GM19328 (cell line): ENCODE data around the gene NF1.
"Not testable (repeated sequence)": the region's sequence is repeated elsewhere in the genome, so short reads cannot be mapped to it uniquely, and the experiment has no call there.

Experiments
- ATAC-seq: cut with Tn5 transposase; IDR thresholded peaks from one replicate; pipeline ENCODE4 v1.9.1; 2021; ENCODE audit warnings: mild to moderate bottlenecking, moderate library complexity; ENCODE audit not compliant: unreplicated experiment

Gene NF1

DNA sequence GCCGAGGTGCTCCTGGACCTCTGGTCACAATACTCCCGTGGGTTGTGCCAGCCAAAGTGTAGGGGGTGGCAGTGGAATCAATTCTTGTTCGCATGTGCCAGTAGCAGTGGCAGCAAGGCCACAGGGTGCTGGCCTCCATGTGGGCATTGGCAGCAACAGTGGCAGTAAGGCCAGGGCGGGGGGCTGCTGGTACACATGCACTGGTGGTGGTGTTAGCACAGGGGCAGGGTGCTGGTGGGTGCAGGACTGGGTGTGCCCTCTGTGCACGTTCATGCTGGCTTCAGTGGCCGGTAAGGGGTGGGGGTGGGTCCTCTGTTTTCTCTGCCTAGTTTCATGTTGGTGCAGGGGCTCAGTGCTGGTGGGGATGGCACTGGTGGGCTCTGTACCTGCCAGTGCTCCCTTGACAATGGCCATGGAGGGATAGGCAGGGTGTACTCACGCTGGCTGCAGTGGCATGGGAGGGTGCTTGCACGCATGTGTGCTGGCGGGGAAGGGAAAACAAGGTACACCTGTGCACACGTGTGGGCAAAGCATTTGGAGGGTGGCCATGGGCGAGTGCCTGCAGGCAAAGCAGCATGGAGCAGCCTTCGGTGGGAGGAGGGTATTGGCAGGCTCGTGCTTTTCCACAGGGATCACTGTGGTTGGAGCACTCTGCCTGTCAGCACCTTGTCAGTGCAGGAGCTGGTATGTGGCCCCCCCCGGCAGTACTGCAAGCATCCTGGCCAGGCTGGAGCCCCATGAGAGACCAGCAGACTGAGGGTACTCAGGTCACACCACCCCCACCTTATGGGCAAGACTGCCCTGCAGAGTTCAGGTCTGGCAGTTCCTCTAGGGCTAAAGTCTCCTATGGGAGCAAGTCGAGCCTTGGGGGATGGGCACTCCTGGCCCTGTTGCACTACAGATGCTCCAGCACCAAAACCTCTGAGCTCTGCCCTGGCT is 35.8 kb downstream of the NF1 start:
- no peak for ATAC-seq

- no peak for ATAC-seq
Observed at GRCh38 chr17:31131299-31131698, 36.5 kb downstream of the NF1 start.

DNA sequence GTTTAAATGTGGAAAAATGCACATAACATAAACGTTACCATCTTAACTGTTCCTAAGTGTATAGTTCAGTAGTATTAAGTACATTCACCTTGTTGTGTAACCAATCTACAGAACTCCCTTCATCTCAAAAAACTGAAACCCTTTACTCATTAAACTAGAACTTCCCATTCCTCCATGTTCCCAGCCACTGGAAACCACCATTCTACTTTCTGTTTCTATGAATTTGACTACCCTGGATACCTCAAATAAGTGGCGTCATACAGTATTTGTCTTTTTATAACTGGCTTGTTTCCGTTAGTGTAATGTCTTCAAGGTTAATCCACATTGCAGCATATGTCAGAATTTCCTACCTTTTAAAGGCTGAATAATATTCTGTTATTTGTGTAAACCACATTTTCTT is 38.2 kb downstream of the NF1 start:
- no peak for ATAC-seq

GRCh38 chr17:31134576-31134975 is 39.8 kb downstream of the NF1 start:
- ATAC-seq: no peak

DNA sequence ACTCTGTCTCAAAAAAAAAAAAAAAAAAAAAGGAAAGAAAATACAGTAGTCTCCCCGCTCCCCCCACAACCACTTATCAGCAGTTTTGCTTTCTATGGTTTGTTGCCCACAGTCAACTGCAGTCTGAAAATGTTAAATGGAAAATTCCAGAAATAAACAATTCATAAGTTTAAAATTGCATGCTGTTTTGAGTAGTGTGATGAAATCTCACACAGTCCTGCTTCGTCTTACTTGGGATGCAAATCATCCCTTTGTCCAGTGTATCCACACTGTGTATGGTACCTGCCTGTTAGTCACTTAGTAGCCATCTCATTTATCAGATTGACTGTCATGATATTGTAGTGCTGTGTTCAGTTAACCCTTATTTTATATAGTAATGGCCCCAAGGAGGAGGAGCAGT is 41.5 kb downstream of the NF1 start:
- no peak for ATAC-seq

GRCh38 chr17:31140111-31140510 is 45.3 kb downstream of the NF1 start:
- no peak for ATAC-seq

- no peak for ATAC-seq
Observed at GRCh38 chr17:31144428-31144827, 49.7 kb downstream of the NF1 start.

- no peak for ATAC-seq
Observed at GRCh38 chr17:31144836-31145235, 50.1 kb downstream of the NF1 start.

DNA sequence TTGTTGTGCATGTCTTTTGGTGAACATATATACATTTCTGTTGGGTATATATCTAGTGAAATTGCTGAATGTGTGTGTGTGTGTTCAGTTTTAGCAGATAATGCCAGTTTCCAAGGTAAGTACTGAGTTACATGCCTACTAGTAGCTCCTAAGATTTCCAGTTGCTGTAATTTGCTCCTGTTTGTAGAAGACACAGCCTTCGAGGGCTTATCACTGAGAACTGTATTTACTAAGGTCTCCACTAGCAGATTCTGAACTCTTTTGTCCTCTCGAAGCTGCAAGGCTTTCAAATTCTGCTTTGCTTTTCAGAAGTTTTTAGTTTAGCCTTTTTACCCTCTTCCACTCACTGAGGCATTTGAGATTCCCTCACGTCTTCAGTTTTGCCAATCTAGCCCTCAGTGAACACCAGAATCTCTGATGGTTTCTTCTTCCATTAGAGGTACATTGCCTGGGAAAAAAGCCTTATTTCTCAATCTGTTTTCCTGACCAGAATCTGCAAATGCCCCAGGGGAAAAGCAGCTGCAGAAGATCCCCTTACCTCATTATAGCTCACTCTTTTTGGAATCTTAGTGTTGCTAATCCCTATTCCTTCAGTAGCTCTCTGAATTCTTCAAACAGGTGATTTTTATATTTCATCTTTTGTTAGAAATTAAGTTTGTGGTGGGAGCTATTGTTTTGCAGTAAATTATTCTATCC is 52.9 kb downstream of the NF1 start:
- ATAC-seq: no peak

DNA sequence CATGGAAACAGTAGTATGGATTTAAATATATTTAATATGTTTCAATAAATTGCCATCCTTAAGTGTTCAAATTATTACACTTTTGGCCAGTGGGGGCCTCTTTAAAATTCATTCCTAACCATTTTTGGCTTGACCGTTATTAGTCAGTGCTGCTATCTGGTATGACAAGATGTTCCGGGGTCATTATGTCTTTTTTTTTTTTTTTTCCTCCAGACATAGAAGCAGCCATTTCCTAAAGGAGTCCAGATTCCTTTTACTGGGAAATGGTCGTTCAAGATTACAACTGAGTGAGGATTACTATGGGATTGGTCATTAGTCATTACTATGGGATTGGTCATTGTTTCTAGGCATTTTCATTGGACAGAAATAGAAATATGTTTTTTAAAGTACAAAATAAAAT is 53.4 kb downstream of the NF1 start:
- ATAC-seq: no peak

DNA sequence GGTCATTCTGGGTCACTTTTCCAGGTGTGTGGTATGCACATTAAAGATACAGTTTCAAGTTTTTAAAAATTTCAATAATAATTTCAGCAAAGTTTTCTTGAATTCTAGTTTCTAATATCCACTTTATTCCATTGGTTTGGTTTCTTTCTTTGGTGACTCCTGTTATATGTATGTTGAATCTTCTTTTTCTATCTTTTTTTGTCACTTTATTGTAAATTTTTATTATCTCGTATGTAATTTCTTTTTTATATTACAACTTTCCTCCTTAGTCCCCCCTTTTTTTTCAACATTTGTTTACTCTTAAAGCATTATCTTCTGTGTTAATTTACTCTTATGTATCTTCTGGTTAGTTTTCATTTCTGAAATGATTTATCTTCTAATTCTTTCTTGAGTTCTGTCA is 57.5 kb downstream of the NF1 start:
- ATAC-seq: no peak

- ATAC-seq: no peak
Observed at GRCh38 chr17:31155208-31155810, 60.5 kb downstream of the NF1 start.

DNA sequence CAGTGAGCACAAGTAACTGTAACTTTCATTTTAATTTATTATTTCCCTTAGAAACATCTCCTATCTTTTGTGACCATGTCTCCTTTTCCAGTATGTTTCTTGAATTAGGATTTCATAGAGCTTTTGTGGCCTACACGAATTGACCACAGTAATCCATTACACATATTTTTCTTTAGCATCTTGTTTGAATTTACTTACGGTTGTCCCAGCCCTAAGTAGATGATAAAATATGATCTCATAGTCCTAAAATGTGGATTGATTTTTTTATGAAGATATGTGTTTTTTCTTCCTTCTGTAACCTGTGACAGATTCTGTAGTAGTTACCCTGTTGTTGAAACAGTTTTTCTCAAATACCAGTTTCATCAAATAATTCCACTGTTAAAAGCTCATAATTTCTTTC is 61.5 kb downstream of the NF1 start:
- ATAC-seq: no peak

DNA sequence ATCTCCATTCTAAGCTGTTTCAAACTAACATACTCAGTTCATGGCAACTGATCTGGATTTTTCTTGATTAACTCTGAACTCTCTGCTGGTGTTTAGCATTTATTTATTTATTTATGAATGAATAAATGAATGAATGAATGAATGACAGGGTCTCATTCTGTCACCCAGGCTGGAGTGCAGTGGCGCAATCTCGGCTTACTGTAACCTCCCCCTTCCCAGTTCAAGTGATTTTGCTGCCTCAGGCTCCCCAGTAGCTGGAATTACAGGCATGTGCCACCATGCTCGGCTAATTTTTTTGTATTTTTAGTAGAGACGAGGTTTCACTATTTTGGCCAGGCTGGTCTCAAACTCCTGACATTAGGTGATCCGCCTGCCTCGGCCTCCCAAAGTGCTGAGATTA is 62.1 kb downstream of the NF1 start:
- ATAC-seq: not testable (repeated sequence)

DNA sequence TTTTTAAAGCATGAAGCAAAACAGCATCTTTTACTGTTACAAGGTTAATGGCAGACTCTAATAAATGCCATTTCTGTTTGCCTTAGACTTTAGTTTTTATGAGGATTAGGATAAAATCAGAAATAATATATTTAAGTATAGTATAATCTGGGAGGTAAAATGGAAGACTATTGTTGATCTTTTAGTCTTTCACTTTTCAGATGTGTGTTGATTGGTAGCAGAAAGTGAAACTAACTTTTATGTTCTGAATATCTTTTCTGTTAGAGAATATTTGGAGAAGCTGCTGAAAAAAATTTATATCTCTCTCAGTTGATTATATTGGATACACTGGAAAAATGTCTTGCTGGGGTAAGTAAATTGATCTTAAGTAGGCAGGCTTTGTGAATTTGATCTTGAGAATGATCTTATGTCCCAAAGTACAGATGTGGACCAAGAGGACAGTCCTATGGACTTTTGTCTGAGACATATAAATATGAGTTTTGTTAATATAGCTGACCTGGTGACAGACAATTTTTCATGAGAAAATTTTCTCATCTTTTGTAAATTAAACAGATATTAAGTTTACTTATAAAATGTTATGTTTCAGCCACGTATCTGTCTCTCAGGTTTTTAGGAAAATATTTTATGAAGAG is 64.1 kb downstream of the NF1 start:
- no peak for ATAC-seq

- no peak for ATAC-seq
Observed at GRCh38 chr17:31163091-31163781, 68.5 kb downstream of the NF1 start.

DNA sequence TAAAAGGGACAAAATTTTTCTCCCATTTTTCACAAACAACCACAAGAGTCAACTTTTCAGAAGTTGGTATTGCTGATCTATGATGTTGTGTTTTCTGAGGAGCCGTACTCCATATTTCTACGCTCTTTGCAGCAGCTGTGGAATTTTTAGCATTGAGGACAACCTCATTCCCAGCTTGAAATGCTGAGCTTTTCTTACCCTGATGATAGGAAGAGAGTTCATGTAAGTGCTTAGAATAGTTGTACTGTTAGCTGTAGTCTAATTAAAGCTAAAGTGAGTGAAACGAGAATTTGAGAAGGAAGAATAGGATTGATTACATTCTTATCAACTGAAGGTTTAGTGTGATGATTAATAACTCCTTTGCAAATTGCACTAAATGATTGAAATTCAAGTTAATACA is 72.3 kb downstream of the NF1 start:
- ATAC-seq: no peak

GRCh38 chr17:31171701-31172100 is 76.9 kb downstream of the NF1 start:
- ATAC-seq: no peak

GRCh38 chr17:31172388-31172787 is 77.6 kb downstream of the NF1 start:
- ATAC-seq: no peak

GRCh38 chr17:31174215-31174614 is 79.4 kb downstream of the NF1 start:
- no peak for ATAC-seq

DNA sequence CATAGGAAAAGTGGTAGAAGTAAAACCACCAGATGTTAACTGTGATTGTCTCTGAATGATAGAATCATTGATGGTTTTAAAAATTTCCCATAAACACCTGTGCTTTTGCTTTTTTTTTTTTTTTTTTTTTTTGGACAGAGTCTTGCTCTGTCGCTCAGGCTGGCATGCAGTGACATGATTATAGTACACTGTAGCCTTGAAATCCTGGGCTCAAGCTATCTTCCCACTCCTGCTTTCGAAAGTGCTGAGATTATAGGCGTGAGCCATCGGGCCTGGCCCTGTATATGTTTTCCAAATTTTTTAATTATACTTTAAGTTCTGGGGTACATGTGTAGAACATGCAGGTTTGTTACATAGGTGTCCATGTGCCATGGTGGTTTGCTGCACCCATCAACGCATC is 80.5 kb downstream of the NF1 start:
- no peak for ATAC-seq
